A549 (cell line): ENCODE data around the gene NPAS2. TPM values are rescaled to one million over a fixed set of nuclear protein-coding genes. Genes with fewer than 3 reads are reported as not detected.
A peak's percentile ranks its signal among the peaks of the same experiment; 100 is the strongest.

ENCODE experiments used
- ATAC-seq, 2 experiments: fragments of 200-7000 bp in 1 of 2; fragments of >200 bp in 1 of 2; cut with Nextera tagmentation in 1 of 2; cut with Tn5 transposase in 1 of 2; 3 replicates each; pipeline versions ENCODE4 v1.8.0 to v1.9.1; 2018 to 2020; ENCODE audit warnings: mild to moderate bottlenecking in 1 of 2, moderate library complexity in 1 of 2
- CTCF ChIA-PET: fragments of 300-600 bp; sonication (Branson Sonifier 250); formaldehyde crosslinking; extraction: SDS; loops from one replicate; lab custom pipeline; 2021; ENCODE audit warnings: antibody characterized with exemption, inconsistent platforms; lab: Yijun Ruan, JAX
- POLR2A ChIA-PET: fragments of 350-600 bp; formaldehyde crosslinking; extraction: SDS; loops from one replicate; lab custom pipeline; 2021; ENCODE audit warnings: antibody characterized with exemption, inconsistent platforms; lab: Yijun Ruan, JAX
- DNase-seq, 2 experiments: peaks; one replicate each; pipeline versions ENCODE4 v3.0.0 to v3.0.0-alpha.2; 2011 to 2016; ENCODE audit warnings: low read depth in 1 of 2, low spot score in 1 of 2
- FAIRE-seq: peaks from 2 replicates; lab custom pipeline; 2011; peaks lifted over from hg19 to GRCh38; lab: Jason Lieb, UNC
- H3K27ac ChIP-seq, 2 experiments: fragments of >200 bp; sonication (Bioruptor Twin); formaldehyde crosslinking; 3 replicates each; pipeline ENCODE4 v1.5.1; 2016 to 2017
- H3K4me1 ChIP-seq: fragments of >200 bp; sonication (Bioruptor Twin); formaldehyde crosslinking; 3 replicates; pipeline ENCODE4 v1.6.1; 2016
- H3K4me2 ChIP-seq: fragments of >200 bp; sonication (Bioruptor Twin); formaldehyde crosslinking; 3 replicates; pipeline ENCODE4 v1.6.1; 2016
- H3K4me3 ChIP-seq: fragments of >200 bp; sonication (Bioruptor Twin); formaldehyde crosslinking; 3 replicates; pipeline ENCODE4 v1.5.1; 2016
- H3K9me3 ChIP-seq: fragments of >200 bp; sonication (Bioruptor Twin); formaldehyde crosslinking; 3 replicates; pipeline ENCODE4 v1.6.1; 2016
- ATOH8 ChIP-seq: fragments of 250-450 bp; sonication (Bioruptor Pico); IDR thresholded peaks from 2 replicates; pipeline ENCODE4 v1.5.0; 2020; ENCODE audit warnings: low read depth, mild to moderate bottlenecking, moderate library complexity
- BHLHE40 ChIP-seq: IDR thresholded peaks from 2 replicates; pipeline ENCODE4 v1.6.1; 2012; ENCODE audit warnings: low read depth, low read length, inconsistent platforms
- CBX2 ChIP-seq: fragments of 200-600 bp; sonication (generic); IDR thresholded peaks from 2 replicates; pipeline ENCODE4 v1.6.1; 2016; ENCODE audit warnings: low read depth, mild to moderate bottlenecking, borderline replicate concordance
- CBX8 ChIP-seq: fragments of 200-600 bp; sonication (generic); IDR thresholded peaks from 2 replicates; pipeline ENCODE4 v1.6.1; 2016
- CEBPB ChIP-seq, 2 experiments: fragments of >200 bp in 1 of 2; sonication (Bioruptor Twin) in 1 of 2; formaldehyde crosslinking in 1 of 2; IDR thresholded peaks; 2 replicates each; pipeline ENCODE4 v1.6.1; 2012 to 2016
- CHD2 ChIP-seq: fragments of 150-350 bp; IDR thresholded peaks from 2 replicates; pipeline ENCODE4 v1.6.1; 2014; ENCODE audit warnings: low read length; ENCODE audit not compliant: partially characterized antibody
- CHD4 ChIP-seq: fragments of 200-600 bp; sonication (generic); IDR thresholded peaks from 2 replicates; pipeline ENCODE4 v1.6.1; 2016; ENCODE audit warnings: antibody characterized with exemption, mild to moderate bottlenecking, borderline replicate concordance
- E2F6 ChIP-seq: IDR thresholded peaks from 2 replicates; pipeline ENCODE4 v1.6.1; 2012; ENCODE audit warnings: low read depth, borderline replicate concordance
- EHF ChIP-seq: fragments of 250-450 bp; sonication (Bioruptor Pico); IDR thresholded peaks from 2 replicates; pipeline ENCODE4 v1.5.0; 2020; ENCODE audit warnings: mild to moderate bottlenecking
- EP300 ChIP-seq, 2 experiments: fragments of >200 bp; sonication (Bioruptor Twin); formaldehyde crosslinking; IDR thresholded peaks; 2 replicates in 1 of 2; 3 replicates in 1 of 2; pipeline ENCODE4 v1.6.1; 2016 to 2017
- GATA3 ChIP-seq: IDR thresholded peaks from 2 replicates; pipeline ENCODE4 v1.6.1; 2012; ENCODE audit warnings: borderline replicate concordance
- HES2 ChIP-seq: fragments of >200 bp; sonication (Bioruptor Twin); formaldehyde crosslinking; IDR thresholded peaks from 2 replicates; pipeline ENCODE4 v1.6.1; 2016
- HEYL ChIP-seq: fragments of 250-450 bp; sonication (Bioruptor Pico); IDR thresholded peaks from 2 replicates; pipeline ENCODE4 v1.8.0; 2021; ENCODE audit warnings: mild to moderate bottlenecking, moderate library complexity
- HOXB13 ChIP-seq: fragments of 250-450 bp; sonication (Bioruptor Pico); IDR thresholded peaks from 2 replicates; pipeline ENCODE4 v1.5.0; 2020; ENCODE audit warnings: low read depth, mild to moderate bottlenecking, moderate library complexity
- HOXB5 ChIP-seq: fragments of 250-450 bp; sonication (Bioruptor Pico); IDR thresholded peaks from 2 replicates; pipeline ENCODE4 v1.5.0; 2020; ENCODE audit warnings: mild to moderate bottlenecking, moderate library complexity
- KDM1A ChIP-seq: fragments of 200-600 bp; sonication (generic); IDR thresholded peaks from 2 replicates; pipeline ENCODE4 v1.6.1; 2016; ENCODE audit warnings: low read depth, mild to moderate bottlenecking
- MAFK ChIP-seq: fragments of 450-650 bp; IDR thresholded peaks from 2 replicates; pipeline ENCODE4 v1.6.1; 2014; ENCODE audit not compliant: partially characterized antibody
- MAX ChIP-seq: IDR thresholded peaks from 2 replicates; pipeline ENCODE4 v1.6.1; 2012
- MAZ ChIP-seq: fragments of 150-350 bp; IDR thresholded peaks from 2 replicates; pipeline ENCODE4 v1.6.1; 2014; ENCODE audit warnings: antibody characterized with exemption, low read depth, low read length, borderline replicate concordance
- NPAS2 ChIP-seq: fragments of 250-450 bp; sonication (Bioruptor Pico); IDR thresholded peaks from 2 replicates; pipeline ENCODE4 v1.8.0; 2022; ENCODE audit warnings: mild to moderate bottlenecking, moderate library complexity, borderline replicate concordance
- NR3C1 ChIP-seq: fragments of >200 bp; sonication (Bioruptor Twin); formaldehyde crosslinking; IDR thresholded peaks from 3 replicates; pipeline ENCODE4 v1.6.1; 2017
- POLR2A ChIP-seq: IDR thresholded peaks from 2 replicates; pipeline ENCODE4 v1.6.1; 2012; ENCODE audit warnings: mild to moderate bottlenecking, low read length
- RAD21 ChIP-seq, 2 experiments: fragments of >200 bp in 1 of 2; sonication (Bioruptor Twin) in 1 of 2; formaldehyde crosslinking in 1 of 2; IDR thresholded peaks in 1 of 2; conservative IDR thresholded peaks in 1 of 2; 2 replicates in 1 of 2; 3 replicates in 1 of 2; pipeline ENCODE4 v1.6.1; 2012 to 2018; ENCODE audit warnings: inconsistent platforms in 1 of 2
- RCOR1 ChIP-seq: fragments of 150-350 bp; IDR thresholded peaks from 2 replicates; pipeline ENCODE4 v1.6.1; 2014; ENCODE audit warnings: antibody characterized with exemption, low read length, low read depth
- REST ChIP-seq: fragments of 200-600 bp; sonication (generic); IDR thresholded peaks from 2 replicates; pipeline ENCODE4 v1.6.1; 2016; ENCODE audit warnings: antibody characterized with exemption, mild to moderate bottlenecking, moderate library complexity
- RFX5 ChIP-seq: fragments of 450-650 bp; IDR thresholded peaks from 2 replicates; pipeline ENCODE4 v1.7.1; 2014; ENCODE audit warnings: antibody characterized with exemption, mild to moderate bottlenecking, moderate library complexity
- RNF2 ChIP-seq: fragments of 200-600 bp; sonication (generic); IDR thresholded peaks from 2 replicates; pipeline ENCODE4 v1.6.1; 2016; ENCODE audit warnings: low read depth, mild to moderate bottlenecking, antibody characterized with exemption, moderate library complexity, borderline replicate concordance
- SMC3 ChIP-seq: fragments of >200 bp; sonication (Bioruptor Twin); formaldehyde crosslinking; IDR thresholded peaks from 3 replicates; pipeline ENCODE4 v1.6.1; 2018; ENCODE audit warnings: inconsistent platforms
- SREBF2 ChIP-seq: fragments of 450-650 bp; IDR thresholded peaks from 2 replicates; pipeline ENCODE4 v1.6.1; 2014; ENCODE audit warnings: mild to moderate bottlenecking, moderate library complexity
- ZFP36 ChIP-seq: fragments of 450-650 bp; IDR thresholded peaks from 2 replicates; pipeline ENCODE4 v1.6.1; 2014; ENCODE audit warnings: borderline replicate concordance; ENCODE audit not compliant: partially characterized antibody
- WGBS: methylation state at CpG from one replicate; pipeline ENCODE4 v1.1.6; 2017; ENCODE audit errors: missing lambda C conversion rate; 5-methylcytosine and 5-hydroxymethylcytosine counted together
- polyA plus RNA-seq, 4 experiments: library from polyadenylated mRNA; depleted of rRNA in 3 of 4; stranded (reverse); fragments of >200 nt; fragmentation: RNase III in 1 of 4; extraction: RNeasy Plus Mini Kit Qiagen cat#74134 plus additional on column Dnase treatment in 1 of 4; gene quantifications; 2 replicates in 3 of 4; 3 replicates in 1 of 4; pipeline ENCODE4 v1.2.3, GENCODE V29; 2011 to 2017

The NPAS2 gene
- polyA plus RNA-seq, 2 of the 4 experiments (the other 2 are of a cell fraction), result 31.4 to 56.1 TPM

GRCh38 chr2:100855084-100855483 is 35.1 kb downstream of the NPAS2 start (continued):
- peak; percentile 58; the same call in 1 of the 2 replicates for TF ChIP-seq MAX
- TF ChIP-seq RNF2, result no peak
- TF ChIP-seq HOXB5 (CRISPR knock-in tag), result no peak
- TF ChIP-seq NR3C1, result no peak
- TF ChIP-seq EHF, result no peak
- no peak for TF ChIP-seq POLR2A
- peak; percentile 31; the same call in 1 of the 2 replicates for TF ChIP-seq ATOH8
- TF ChIP-seq REST, result no peak
- no peak for TF ChIP-seq RFX5
- no peak for TF ChIP-seq NPAS2 (CRISPR knock-in tag)
- peak; percentile 86 for TF ChIP-seq GATA3
- TF ChIP-seq CHD4, result no peak
- no peak for TF ChIP-seq CBX8
- TF ChIP-seq SMC3, result no peak
- TF ChIP-seq BHLHE40, result no peak
- TF ChIP-seq MAZ, result no peak
- no peak for TF ChIP-seq E2F6
- no peak for TF ChIP-seq ZFP36

- ATAC-seq (no peak), DNase-seq (no peak), FAIRE-seq (no peak)
- POLR2A ChIA-PET, result interaction anchor here (1.3 to 1.8 kb wide), 2 partner anchors 27 to 47 kb away, joined by 3 to 6 read pairs; no protein-coding TSS in a partner anchor
- no peak for TF ChIP-seq MAFK
- TF ChIP-seq HEYL (CRISPR knock-in tag), result no peak
- TF ChIP-seq HES2, result no peak
- no peak for TF ChIP-seq CBX2
- TF ChIP-seq CHD2, result no peak
- no peak for TF ChIP-seq SREBF2
- no peak for TF ChIP-seq CEBPB (IDR thresholded peaks at IDR 0.05)
- TF ChIP-seq EP300 (IDR thresholded peaks at IDR 0.05), result no peak
- TF ChIP-seq CHD4, result no peak
- no peak for TF ChIP-seq RCOR1
- no peak for TF ChIP-seq HOXB13 (CRISPR knock-in tag)
- no peak for TF ChIP-seq RAD21 (conservative IDR thresholded peaks at IDR 0.05 in 1 of 2, IDR thresholded peaks at IDR 0.05 in 1 of 2)
- no peak for TF ChIP-seq KDM1A
- no peaks in the 10 kb centered on the region for H3K9me3 ChIP-seq
- H3K27ac ChIP-seq, result peak overlapping the region; percentile 78 to 80
- H3K4me1 ChIP-seq, result peaks cover 83% of the 10 kb centered on the region
- 90% methylated on average over 3 of the region's 3 CpGs for WGBS
- CTCF ChIA-PET, result interaction anchor here (1.2 to 1.6 kb wide), 3 partner anchors 15 to 249 kb away, joined by 3 to 5 read pairs (median 3); no protein-coding TSS in a partner anchor
- peak overlapping the region; percentile 60 for H3K4me2 ChIP-seq
- no peak overlapping the region for H3K4me3 ChIP-seq
These were observed 35.7 kb downstream of the NPAS2 start for GRCh38 chr2:100855606-100856005.
